Measurements from ENCODE around the gene B4GALT7.
"Not testable (repeated sequence)": the region's sequence is repeated elsewhere in the genome, so short reads cannot be mapped to it uniquely, and the experiment has no call there.

Gene B4GALT7

DNA sequence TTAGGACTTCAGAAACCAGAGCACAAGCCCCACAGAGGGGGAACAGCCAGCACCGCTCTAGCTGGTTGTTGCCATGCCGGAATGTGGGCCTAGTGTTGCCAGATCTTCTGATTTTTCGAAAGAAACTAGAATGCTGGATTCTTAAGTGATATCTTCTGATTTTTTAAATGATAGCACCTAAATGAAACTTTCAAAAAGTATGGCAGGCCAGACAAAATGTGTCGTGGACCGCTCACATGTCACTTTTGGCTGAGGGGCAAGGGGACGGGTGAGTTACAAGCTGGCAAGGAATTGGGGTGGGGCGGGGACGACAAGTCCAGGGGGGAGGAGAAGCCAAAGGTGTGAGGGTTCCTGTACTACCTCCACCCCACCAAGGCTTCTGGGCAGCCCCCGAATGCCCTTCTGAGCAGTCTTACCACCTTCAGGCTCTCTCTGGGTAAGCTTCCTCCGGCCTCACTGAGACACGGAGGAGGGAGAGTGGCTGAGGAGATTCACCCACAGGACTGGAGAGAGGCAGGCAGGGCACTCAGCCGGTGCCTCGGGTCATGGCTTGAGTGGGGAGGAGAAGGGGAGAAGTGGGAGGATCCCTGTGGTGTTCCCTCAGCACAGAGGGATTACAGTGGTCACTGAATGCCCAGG is 10.3 kb downstream of the B4GALT7 start:
- DNase-seq, result no peak

DNA sequence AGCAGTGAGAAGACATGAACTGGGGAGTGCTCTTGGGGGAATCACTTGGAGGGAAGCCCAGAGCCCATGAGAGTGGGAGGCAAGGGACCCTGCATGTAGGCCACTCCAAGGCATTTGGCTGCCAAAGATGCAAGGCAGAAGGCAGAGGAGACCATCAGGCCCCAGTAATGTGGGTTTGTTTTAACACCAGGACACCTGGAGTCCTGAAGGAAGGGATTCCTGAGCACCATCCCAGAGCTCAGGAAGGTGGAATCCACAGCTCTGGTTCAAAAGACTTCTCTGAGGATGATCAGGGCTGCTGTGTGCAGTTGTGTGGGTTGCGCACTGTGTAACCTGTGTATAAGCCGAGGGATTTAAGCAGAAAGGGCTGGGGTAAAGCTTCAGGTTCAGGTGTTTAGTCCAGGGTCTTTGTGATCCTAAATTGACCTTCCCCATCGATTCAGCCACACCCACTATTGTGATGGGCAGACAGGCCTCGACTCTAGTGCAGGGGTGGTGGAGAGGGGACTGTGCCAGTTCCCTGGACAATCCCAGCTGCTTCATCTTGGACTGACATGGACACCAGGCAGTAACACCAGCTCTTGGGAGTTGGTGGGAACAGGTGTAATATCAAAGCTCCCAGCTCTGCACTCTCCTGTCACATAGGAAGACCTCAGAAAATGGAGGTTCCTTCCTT is 11.0 kb downstream of the B4GALT7 start:
- DNase-seq, result no peak

DNA sequence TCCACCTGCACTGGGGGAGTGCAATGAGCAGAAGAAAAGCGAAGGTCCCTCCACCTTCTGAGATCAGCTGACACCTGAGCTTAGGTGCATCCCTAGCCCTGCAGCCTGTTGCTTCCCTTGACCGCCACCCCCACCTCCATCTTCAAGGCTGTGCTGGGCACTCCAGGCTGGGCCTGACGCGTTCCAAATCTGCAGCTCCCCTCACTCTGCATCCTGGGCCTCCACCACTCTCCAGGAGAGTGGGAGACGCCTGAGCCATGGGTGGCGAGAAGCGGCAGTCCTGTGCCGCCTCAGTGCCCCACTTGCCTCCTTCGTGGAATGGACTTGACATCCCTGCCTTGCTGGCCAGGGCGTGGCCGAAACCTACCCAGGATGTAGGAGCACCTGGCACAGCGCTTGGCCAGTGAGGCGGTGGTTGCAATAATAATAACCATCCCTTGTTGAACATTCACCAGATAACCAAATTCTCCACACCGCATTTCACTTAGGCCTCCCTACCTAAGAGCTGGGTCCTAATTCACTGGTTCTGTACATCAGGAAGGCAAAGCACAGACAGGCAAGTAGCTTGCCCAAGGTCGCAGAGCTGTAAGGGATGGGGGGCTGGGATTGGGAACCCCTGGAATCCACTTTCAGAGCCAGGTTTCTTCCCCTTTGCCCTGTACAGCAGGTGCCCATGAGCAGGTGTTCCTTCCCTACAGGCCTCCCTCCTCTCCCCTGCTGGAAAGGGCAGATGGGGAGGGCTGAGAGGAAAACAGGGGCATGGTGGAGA is 11.7 kb downstream of the B4GALT7 start:
- no peak for DNase-seq

DNA sequence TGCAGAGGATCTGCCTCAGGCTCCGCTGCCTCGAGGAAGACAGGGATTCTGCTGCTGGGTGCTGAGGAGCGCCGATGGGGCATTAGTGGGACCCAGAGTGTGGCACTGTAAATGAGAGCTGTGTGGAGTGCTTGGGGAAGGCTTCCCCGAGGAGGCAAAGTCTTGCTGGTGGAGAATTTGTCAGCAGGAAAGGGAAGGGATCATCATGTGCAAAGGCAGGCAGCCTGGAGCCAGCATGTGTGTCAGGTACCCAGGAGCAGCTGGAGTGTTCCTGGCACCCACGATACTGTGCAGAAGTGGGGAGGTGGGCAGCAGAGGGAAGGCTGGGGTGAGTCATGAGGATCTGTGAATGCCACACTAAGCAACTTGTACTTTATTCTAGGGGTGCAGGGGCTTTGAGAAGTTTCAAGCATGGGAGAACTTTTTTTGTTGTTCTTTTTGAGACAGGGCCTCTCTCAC is 12.3 kb downstream of the B4GALT7 start:
- DNase-seq, result no peak

DNA sequence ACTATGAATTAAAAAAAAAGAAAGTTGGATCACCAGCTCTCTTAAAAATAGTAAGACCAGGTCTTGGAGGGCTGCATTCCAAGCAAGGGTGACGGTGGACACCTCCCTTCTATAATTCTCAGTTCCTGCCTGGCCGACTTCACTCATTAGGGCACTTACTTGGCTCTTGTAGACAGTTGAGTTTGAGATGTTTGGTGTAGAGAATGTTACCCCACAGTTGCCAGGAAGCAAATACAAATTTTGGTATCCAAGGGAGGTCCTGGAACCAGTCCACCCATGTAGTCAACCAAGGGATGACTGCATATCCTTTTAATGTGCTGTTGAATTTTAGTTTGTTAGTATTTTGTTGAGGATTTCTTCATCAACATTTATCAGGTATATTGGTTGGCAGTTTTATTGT is 20.6 kb downstream of the B4GALT7 start:
- no peak for DNase-seq

DNA sequence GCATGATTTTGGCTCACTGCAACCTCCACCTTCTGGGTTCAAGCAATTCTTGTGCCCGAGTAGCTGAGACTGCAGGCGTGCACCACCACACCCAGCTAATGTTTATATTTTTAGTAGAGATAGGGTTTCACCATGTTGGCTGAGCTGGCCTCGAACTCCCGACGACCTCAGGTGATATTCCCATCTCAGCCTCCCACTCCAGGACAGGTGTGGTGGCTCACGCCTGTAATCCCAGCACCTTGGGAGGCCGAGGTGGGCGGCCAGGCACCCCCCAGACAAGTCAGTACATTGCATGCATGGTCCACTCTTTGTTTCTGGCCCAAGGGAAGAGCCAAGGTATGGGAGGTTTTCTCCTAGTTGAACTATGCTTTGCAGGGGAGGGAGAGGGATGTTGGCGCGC is 24.2 kb downstream of the B4GALT7 start:
- not testable (repeated sequence) for DNase-seq

DNA sequence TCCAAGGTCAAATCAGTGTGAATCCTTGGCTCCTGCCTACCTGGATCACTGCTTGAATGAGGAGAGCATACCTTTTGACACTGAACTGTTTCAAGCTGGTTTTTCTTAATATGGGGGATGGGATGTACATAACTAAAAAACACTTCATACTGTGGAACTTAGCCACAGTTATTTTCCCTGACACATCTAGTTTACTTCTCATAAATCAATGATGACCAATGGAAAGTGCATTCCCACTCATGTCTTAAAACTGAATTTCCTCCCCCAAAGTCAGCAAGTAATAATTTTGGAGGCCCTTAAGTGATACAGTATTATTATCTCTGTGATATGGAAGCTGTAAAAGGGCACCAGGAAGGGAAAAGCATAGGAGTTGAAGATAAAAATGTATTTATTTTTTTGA is 30.3 kb downstream of the B4GALT7 start:
- DNase-seq, result not testable (repeated sequence)

DNA sequence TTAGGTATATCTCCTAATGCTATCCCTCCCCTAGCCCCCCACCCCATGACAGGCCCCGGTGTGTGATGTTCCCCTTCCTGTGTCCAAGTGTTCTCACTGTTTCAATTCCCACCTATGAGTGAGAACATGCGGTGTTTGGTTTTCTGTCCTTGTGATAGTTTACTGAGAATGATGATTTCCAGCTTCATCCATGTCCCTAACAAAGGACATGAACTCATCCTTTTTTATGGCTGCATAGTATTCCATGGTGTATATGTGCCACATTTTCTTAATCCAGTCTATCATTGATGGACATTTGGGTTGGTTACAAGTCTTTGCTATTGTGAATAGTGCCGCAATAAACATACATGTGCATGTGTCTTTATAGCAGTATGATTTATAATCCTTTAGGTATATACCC is 35.0 kb downstream of the B4GALT7 start:
- DNase-seq, result not testable (repeated sequence)

DNA sequence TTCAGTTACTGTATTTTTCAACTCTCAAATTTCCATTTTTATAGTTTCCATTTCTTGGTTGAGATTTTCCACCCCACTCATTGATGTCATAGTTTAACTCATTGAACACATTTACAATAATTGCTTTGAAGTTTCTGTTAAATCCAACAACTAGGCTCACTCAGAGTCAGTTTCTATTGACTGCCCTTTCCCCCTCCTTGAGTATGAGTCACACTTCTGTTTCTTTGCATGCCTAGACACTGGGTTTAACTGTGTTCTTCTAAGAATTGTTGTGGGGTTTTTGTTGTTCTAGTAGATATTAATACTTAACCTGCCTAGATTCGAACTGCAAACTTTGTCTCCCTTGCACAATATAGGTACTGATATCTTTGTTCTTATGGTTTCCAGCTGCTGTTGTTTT is 45.5 kb downstream of the B4GALT7 start:
- not testable (repeated sequence) for DNase-seq

DNA sequence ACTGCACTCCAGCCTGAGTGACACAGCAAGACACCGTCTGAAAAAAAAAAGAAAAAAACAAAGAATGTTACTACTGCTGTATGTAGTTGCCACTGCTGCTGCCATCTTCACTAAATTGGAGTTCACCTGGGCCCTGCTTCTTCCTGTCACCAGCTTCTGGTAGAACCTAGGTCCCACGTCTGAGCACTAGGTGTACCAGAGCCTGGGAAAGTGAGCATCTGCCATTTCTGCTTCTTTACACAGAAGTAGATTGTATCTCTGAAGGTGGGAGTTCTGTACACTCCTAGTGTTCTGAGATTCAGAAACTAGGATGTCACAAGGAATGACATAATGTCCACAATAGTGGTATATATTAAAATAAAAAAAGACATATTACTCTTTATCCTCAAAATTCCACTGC is 51.3 kb downstream of the B4GALT7 start:
- not testable (repeated sequence) for DNase-seq

DNA sequence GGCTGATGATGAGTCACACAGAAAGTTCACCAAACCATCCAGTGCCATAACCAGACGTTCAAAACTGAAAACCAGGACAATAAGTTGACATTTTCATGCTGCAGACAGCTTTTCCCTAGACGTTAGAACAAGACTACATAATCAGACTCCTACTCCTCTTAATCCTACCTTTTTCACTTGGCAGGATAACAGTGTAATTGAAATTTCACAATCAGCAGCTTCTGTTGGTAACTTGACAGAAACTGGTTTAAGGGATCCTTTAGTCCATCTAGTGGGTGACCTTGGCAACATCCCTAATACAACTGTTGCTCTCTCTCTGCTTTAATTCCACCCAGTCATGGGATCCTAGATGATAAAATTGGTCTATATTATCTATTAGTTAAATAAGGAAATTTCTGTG is 57.9 kb downstream of the B4GALT7 start:
- DNase-seq, result not testable (repeated sequence)

DNA sequence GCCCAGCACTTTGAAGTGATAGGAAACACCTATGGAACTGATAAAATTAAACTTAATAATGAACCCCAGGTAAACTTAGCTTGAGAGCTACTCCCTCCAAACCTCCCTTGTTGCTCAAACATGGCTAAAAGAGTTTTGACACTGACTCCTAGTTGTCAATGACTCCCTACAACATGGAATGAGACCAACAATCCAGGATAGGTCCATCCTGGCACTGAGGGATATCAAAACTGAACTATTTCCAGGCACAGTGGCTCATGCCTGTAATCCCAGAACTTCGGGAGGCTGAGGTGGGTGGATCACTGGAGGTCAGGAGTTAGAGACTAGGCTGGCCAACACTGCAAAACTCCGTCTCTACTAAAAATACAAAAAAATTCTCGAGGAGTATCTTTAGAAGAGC is 58.6 kb downstream of the B4GALT7 start:
- not testable (repeated sequence) for DNase-seq
